Endothelial cell of umbilical vein (primary cell): ENCODE data around the gene PEX5L. TPM values are rescaled to one million over a fixed set of nuclear protein-coding genes. Genes with fewer than 3 reads are reported as not detected.
A peak's percentile ranks its signal among the peaks of the same experiment; 100 is the strongest.

Source experiments
- BruUV-seq: library from RNA; stranded (reverse); fragments of 400-500 nt; replicated peaks from 2 replicates; lab custom pipeline; 2021; lab: Mats Ljungman, UMichigan
- CTCF ChIA-PET: fragments of 300-600, 350-600 bp; sonication (Branson Sonifier 250); formaldehyde crosslinking; loops from one replicate; lab custom pipeline; 2021; ENCODE audit warnings: antibody characterized with exemption, inconsistent platforms; lab: Charles Lee
- POLR2A ChIA-PET: fragments of 300-600, 350-600 bp; sonication (Branson Sonifier 250); formaldehyde crosslinking; loops from one replicate; lab custom pipeline; 2021; ENCODE audit warnings: antibody characterized with exemption, inconsistent platforms; lab: Charles Lee
- DNase-seq: peaks from one replicate; pipeline ENCODE4 v3.0.0-alpha.2; 2011; ENCODE audit warnings: low read depth, low spot score
- FAIRE-seq: peaks from 2 replicates; lab custom pipeline; 2011; peaks lifted over from hg19 to GRCh38; lab: Jason Lieb, UNC
- H2AFZ ChIP-seq: 2 replicates; pipeline ENCODE4 v1.6.0; 2012; ENCODE audit warnings: low read depth, low read length, control low read depth, inconsistent platforms
- H3K27ac ChIP-seq: 2 replicates; pipeline ENCODE4 v1.5.1; 2011; ENCODE audit warnings: low read depth, mild to moderate bottlenecking, control low read depth, low read length, moderate library complexity; ENCODE audit not compliant: insufficient read depth
- H3K27me3 ChIP-seq, 2 experiments: 2 replicates each; pipeline versions ENCODE4 v1.6.0 to v1.6.1; 2011; ENCODE audit warnings: low read length in 2 of 2, mixed read lengths in 1 of 2; ENCODE audit not compliant: control insufficient read depth in 2 of 2, insufficient read depth in 2 of 2
- H3K36me3 ChIP-seq, 2 experiments: 2 replicates in 1 of 2; 3 replicates in 1 of 2; pipeline ENCODE4 v1.5.1; 2011; ENCODE audit warnings: low read length in 2 of 2, mild to moderate bottlenecking in 1 of 2, moderate library complexity in 1 of 2; ENCODE audit not compliant: control insufficient read depth in 2 of 2, insufficient read depth in 2 of 2; ENCODE audit errors: extremely low read depth in 1 of 2
- H3K4me1 ChIP-seq: 3 replicates; pipeline ENCODE4 v1.5.1; 2011; ENCODE audit warnings: mild to moderate bottlenecking, low read length; ENCODE audit not compliant: control insufficient read depth, insufficient read depth; ENCODE audit errors: extremely low read depth
- H3K4me2 ChIP-seq: 2 replicates; pipeline ENCODE4 v1.6.1; 2011; ENCODE audit warnings: low read length, control low read depth, mixed read lengths; ENCODE audit not compliant: insufficient read depth
- H3K4me3 ChIP-seq, 3 experiments: fragments of 200-600 bp in 1 of 3; sonication (generic), shearing (Covaris generic) in 1 of 3; replicated peaks in 1 of 3; 2 replicates each; pipeline ENCODE4 v1.5.1; 2011 to 2016; ENCODE audit warnings: control low read depth in 3 of 3, low read length in 3 of 3, mild to moderate bottlenecking in 2 of 3, inconsistent platforms in 1 of 3, low read depth in 1 of 3, moderate library complexity in 1 of 3; ENCODE audit not compliant: insufficient read depth in 1 of 3
- H3K79me2 ChIP-seq: 2 replicates; pipeline ENCODE4 v1.6.0; 2012; ENCODE audit warnings: low read length, inconsistent platforms; ENCODE audit not compliant: control insufficient read depth, insufficient read depth
- H3K9ac ChIP-seq: replicated peaks from 2 replicates; pipeline ENCODE3; 2011; ENCODE audit warnings: low read length, control low read depth; ENCODE audit not compliant: insufficient read depth; ENCODE audit errors: extremely low read depth
- H3K9me1 ChIP-seq: replicated peaks from 3 replicates; pipeline ENCODE4 v1.6.0; 2011; ENCODE audit warnings: mild to moderate bottlenecking, low read length; ENCODE audit not compliant: control insufficient read depth, insufficient read depth; ENCODE audit errors: extremely low read depth
- H3K9me3 ChIP-seq: replicated peaks from 2 replicates; pipeline ENCODE4 v1.5.1; 2012; ENCODE audit warnings: low read length, inconsistent platforms; ENCODE audit not compliant: control insufficient read depth, insufficient read depth
- H4K20me1 ChIP-seq: replicated peaks from 2 replicates; pipeline ENCODE3; 2011; ENCODE audit warnings: mild to moderate bottlenecking, low read length; ENCODE audit not compliant: control insufficient read depth, insufficient read depth; ENCODE audit errors: extremely low read depth
- CTCF ChIP-seq, 2 donors: IDR thresholded peaks; 1 replicate in 1 of 2; 2 replicates in 1 of 2; pipeline ENCODE4 v1.5.1; 2011; ENCODE audit warnings: low read length in 2 of 2, mild to moderate bottlenecking in 2 of 2, moderate library complexity in 2 of 2, control low read depth in 1 of 2, inconsistent platforms in 1 of 2, low read depth in 1 of 2; ENCODE audit not compliant: insufficient read depth in 1 of 2; ENCODE audit errors: extremely low read depth in 1 of 2
- EZH2 ChIP-seq: IDR thresholded peaks from 2 replicates; pipeline ENCODE4 v1.6.1; 2012; ENCODE audit warnings: borderline replicate concordance, low read depth, mild to moderate bottlenecking, moderate library complexity, low read length, inconsistent platforms; ENCODE audit not compliant: severe bottlenecking
- FOS ChIP-seq: IDR thresholded peaks from 2 replicates; pipeline ENCODE4 v1.6.1; 2011; ENCODE audit warnings: mild to moderate bottlenecking, low read length, moderate library complexity, borderline replicate concordance; ENCODE audit not compliant: insufficient read depth
- GATA2 ChIP-seq: IDR thresholded peaks from 2 replicates; pipeline ENCODE4 v1.7.0; 2011; ENCODE audit warnings: low read depth, mild to moderate bottlenecking, moderate library complexity, mixed read lengths, low read length; ENCODE audit not compliant: insufficient read length, insufficient read depth
- JUN ChIP-seq: IDR thresholded peaks from 2 replicates; pipeline ENCODE4 v1.6.1; 2011; ENCODE audit warnings: borderline replicate concordance, low read depth; ENCODE audit not compliant: insufficient read length, insufficient read depth
- MAX ChIP-seq: IDR thresholded peaks from 2 replicates; pipeline ENCODE4 v1.6.1; 2011; ENCODE audit not compliant: insufficient read depth, insufficient read length
- MYC ChIP-seq: IDR thresholded peaks from one replicate; pipeline ENCODE4 v1.6.1; 2011; ENCODE audit warnings: mild to moderate bottlenecking, low read depth, low read length
- POLR2A ChIP-seq: IDR thresholded peaks from 2 replicates; pipeline ENCODE4 v1.6.1; 2012; ENCODE audit warnings: low read depth, mild to moderate bottlenecking, control low read depth, low read length
- POLR2AphosphoS5 ChIP-seq: IDR thresholded peaks from 2 replicates; pipeline ENCODE4 v1.6.1; 2012; ENCODE audit warnings: low read depth, mild to moderate bottlenecking, control low read depth, low read length, moderate library complexity; ENCODE audit not compliant: insufficient read depth
- dilution Hi-C: fragments of 300-500 bp; cut with MboI; formaldehyde crosslinking; loops from one replicate; pipeline ENCODE4 v1.15.0; 2019; ENCODE audit warnings: low sequenced_read_pairs; ENCODE audit not compliant: extremely low pct_ligation_motif_present
- intact Hi-C: fragments of 100-400 bp; cut with micrococcal nuclease; formaldehyde crosslinking; loops from one replicate; pipeline ENCODE4 v1.10.0; 2022
- polyA plus RNA-seq, 4 experiments: library from polyadenylated mRNA; depleted of rRNA in 3 of 4; stranded (reverse) in 3 of 4; unstranded in 1 of 4; fragments of >200 nt; gene quantifications; 2 replicates each; pipeline versions ENCODE4 v1.2.1 to v1.2.3, GENCODE V29; 2011 to 2012; ENCODE audit warnings: missing spikeins in 1 of 4
- total RNA-seq: library from RNA; stranded (reverse); gene quantifications from 2 replicates; pipeline ENCODE4 v1.2.3, GENCODE V29; 2021

PEX5L gene
- total and polyA plus RNA-seq, 2 donors (not counting 3 experiments of a cell fraction or from before 2014, with no cell fraction given): not detected

- Histone ChIP-seq H3K4me3 (no peak overlapping the region), H4K20me1 (no peaks in the 10 kb centered on the region), H3K9me1 (no peaks in the 10 kb centered on the region), H3K9ac (no peak overlapping the region), H3K4me1 (no peaks in the 10 kb centered on the region), H3K27me3 (no peaks in the 10 kb centered on the region), H2AFZ (no peak overlapping the region), H3K9me3 (no peaks in the 10 kb centered on the region), H3K36me3 (no peaks in the 10 kb centered on the region), H3K27ac (no peak overlapping the region), H3K4me2 (no peak overlapping the region), H3K79me2 (no peaks in the 10 kb centered on the region)
- ChIA-PET CTCF (interaction anchor here (0.9 to 1.2 kb wide), 2 partner anchors 13 to 23 kb away, joined by 3 to 4 read pairs; no protein-coding TSS in a partner anchor), POLR2A (no interaction called here)
- BruUV-seq: no TSS peak
- intact Hi-C loops (no loop called here), dilution Hi-C loops (no loop called here)
- FAIRE-seq: peak; percentile 52
- TF ChIP-seq JUN (no peak), POLR2A (no peak), POLR2AphosphoS5 (no peak), CTCF (IDR thresholded peaks at IDR 0.05; ENCODE audit: extremely low read depth in 1 of 2, insufficient read depth in 1 of 2, low read depth in 1 of 2, low read length in 2 of 2) (no peak), EZH2 (no peak), GATA2 (no peak), MYC (no peak), FOS (no peak), MAX (no peak)
- no peak for DNase-seq
Measured at GRCh38 chr3:179806177-179806576, 230.6 kb downstream of the PEX5L start.
